GM23338 (cell line): Measurements from ENCODE around the gene TRIB2. TPM values are rescaled to one million over a fixed set of nuclear protein-coding genes. Genes with fewer than 3 reads are reported as not detected.

Experiments used
- ATAC-seq: fragments of 200-7000 bp; cut with Tn5 transposase; 3 replicates; pipeline ENCODE4 v1.9.1; 2020
- DNase-seq: peaks from one replicate; pipeline ENCODE4 v3.0.0-alpha.2; 2015; ENCODE audit warnings: low spot score
- H2AFZ ChIP-seq: fragments of 200-600 bp; sonication (generic); 2 replicates; pipeline ENCODE4 v1.8.0; 2016; ENCODE audit warnings: antibody characterized with exemption, mild to moderate bottlenecking, moderate library complexity
- H3F3A ChIP-seq: fragments of 200-600 bp; sonication (generic); replicated peaks from 2 replicates; pipeline ENCODE4 v1.8.0; 2017; ENCODE audit warnings: antibody characterized with exemption, mixed run types, low read depth
- H3K27ac ChIP-seq: fragments of 200-600 bp; sonication (generic); 2 replicates; pipeline ENCODE4 v1.6.1; 2016; ENCODE audit warnings: low read depth
- H3K27me3 ChIP-seq: fragments of 200-600 bp; sonication (generic); 2 replicates; pipeline ENCODE4 v1.8.0; 2016; ENCODE audit warnings: mild to moderate bottlenecking, mixed run types, moderate library complexity; ENCODE audit not compliant: insufficient read depth
- H3K36me3 ChIP-seq: fragments of 200-600 bp; sonication (generic); 2 replicates; pipeline ENCODE4 v1.8.0; 2016; ENCODE audit warnings: mild to moderate bottlenecking; ENCODE audit not compliant: insufficient read depth
- H3K4me1 ChIP-seq: fragments of 200-600 bp; sonication (generic); 2 replicates; pipeline ENCODE4 v1.8.0; 2016; ENCODE audit warnings: mild to moderate bottlenecking, moderate library complexity; ENCODE audit not compliant: insufficient read depth
- H3K4me2 ChIP-seq: fragments of 200-600 bp; sonication (generic); 2 replicates; pipeline ENCODE4 v1.7.1; 2017; ENCODE audit warnings: mixed run types
- H3K4me3 ChIP-seq: fragments of 200-600 bp; sonication (generic); 2 replicates; pipeline ENCODE4 v1.6.1; 2016; ENCODE audit warnings: mixed run types
- H3K79me2 ChIP-seq: fragments of 200-600 bp; sonication (generic); replicated peaks from 2 replicates; pipeline ENCODE4 v1.8.0; 2017; ENCODE audit warnings: mild to moderate bottlenecking; ENCODE audit not compliant: insufficient read depth
- H3K9me2 ChIP-seq: fragments of 200-600 bp; sonication (generic); 2 replicates; pipeline ENCODE4 v1.8.0; 2017; ENCODE audit not compliant: insufficient read depth
- H4K20me1 ChIP-seq: fragments of 200-600 bp; sonication (generic); replicated peaks from 2 replicates; pipeline ENCODE4 v1.8.0; 2017; ENCODE audit warnings: mild to moderate bottlenecking; ENCODE audit not compliant: insufficient read depth
- H3K27ac Mint-ChIP-seq: 2 replicates; pipeline ENCODE4 v1.8.0; 2020; ENCODE audit warnings: inconsistent platforms, mild to moderate bottlenecking, moderate library complexity, mixed read lengths
- H3K27me3 Mint-ChIP-seq: 3 replicates; pipeline ENCODE4 v1.8.0; 2022; ENCODE audit warnings: low read depth, mild to moderate bottlenecking, moderate library complexity, mixed read lengths, inconsistent platforms; ENCODE audit not compliant: insufficient read depth, poor library complexity
- H3K36me3 Mint-ChIP-seq: 3 replicates; pipeline ENCODE4 v1.8.0; 2021; ENCODE audit warnings: low read depth, mild to moderate bottlenecking, inconsistent platforms, moderate library complexity, mixed read lengths
- H3K4me1 Mint-ChIP-seq: 3 replicates; pipeline ENCODE4 v1.8.0; 2020; ENCODE audit warnings: mild to moderate bottlenecking, inconsistent platforms, mixed read lengths
- H3K4me3 Mint-ChIP-seq: 3 replicates; pipeline ENCODE4 v1.8.0; 2021; ENCODE audit warnings: moderate library complexity, mild to moderate bottlenecking, inconsistent platforms, mixed read lengths
- H3K9me3 Mint-ChIP-seq: 3 replicates; pipeline ENCODE4 v1.8.0; 2020; ENCODE audit warnings: moderate library complexity, mild to moderate bottlenecking, inconsistent platforms, mixed read lengths
- CREB1 ChIP-seq: fragments of 250-450 bp; sonication (Bioruptor Pico); IDR thresholded peaks from 2 replicates; pipeline ENCODE4 v1.5.0; 2020; ENCODE audit warnings: low read depth, mild to moderate bottlenecking, moderate library complexity
- EZH2phosphoT487 ChIP-seq: fragments of 200-600 bp; sonication (generic); IDR thresholded peaks from one replicate; pipeline ENCODE4 v1.8.1; 2018; ENCODE audit warnings: antibody characterized with exemption; ENCODE audit not compliant: unreplicated experiment
- JUNB ChIP-seq: IDR thresholded peaks from one replicate; pipeline ENCODE4 v1.6.1; 2016; ENCODE audit warnings: antibody characterized with exemption; ENCODE audit not compliant: unreplicated experiment
- STAT1 ChIP-seq: IDR thresholded peaks from one replicate; pipeline ENCODE4 v1.6.1; 2016; ENCODE audit warnings: antibody characterized with exemption; ENCODE audit not compliant: unreplicated experiment
- polyA plus RNA-seq: library from polyadenylated mRNA; unstranded; fragments of >200 nt; fragmentation: Nextera tagmentation; extraction: Ambion mirVana; gene quantifications from 2 replicates; pipeline ENCODE4 v1.2.1, GENCODE V29; 2016
- total RNA-seq: library from RNA; depleted of rRNA; stranded (reverse); fragments of >200 nt; shearing (Covaris generic); gene quantifications from 2 replicates; pipeline ENCODE4 v1.2.3, GENCODE V29; 2014
- TF ChIP-seq, protein P1 (sequence below): fragments of 250-450 bp; sonication (Bioruptor Pico); IDR thresholded peaks from 2 replicates; pipeline ENCODE4 v1.5.0; 2020; ENCODE audit warnings: mild to moderate bottlenecking, moderate library complexity
- TF ChIP-seq, protein P2 (sequence below), 2 experiments: fragments of 200-600 bp in 1 of 2; sonication (generic) in 1 of 2; conservative IDR thresholded peaks; 2 replicates each; pipeline versions ENCODE4 v1.5.1 to v1.6.1; 2016 to 2017; ENCODE audit warnings: antibody characterized with exemption in 2 of 2, low read depth in 2 of 2, mild to moderate bottlenecking in 2 of 2, moderate library complexity in 1 of 2

Gene TRIB2
- total and polyA plus RNA-seq, 2 experiments from 2014 or later: 40.3 to 109 TPM

DNA sequence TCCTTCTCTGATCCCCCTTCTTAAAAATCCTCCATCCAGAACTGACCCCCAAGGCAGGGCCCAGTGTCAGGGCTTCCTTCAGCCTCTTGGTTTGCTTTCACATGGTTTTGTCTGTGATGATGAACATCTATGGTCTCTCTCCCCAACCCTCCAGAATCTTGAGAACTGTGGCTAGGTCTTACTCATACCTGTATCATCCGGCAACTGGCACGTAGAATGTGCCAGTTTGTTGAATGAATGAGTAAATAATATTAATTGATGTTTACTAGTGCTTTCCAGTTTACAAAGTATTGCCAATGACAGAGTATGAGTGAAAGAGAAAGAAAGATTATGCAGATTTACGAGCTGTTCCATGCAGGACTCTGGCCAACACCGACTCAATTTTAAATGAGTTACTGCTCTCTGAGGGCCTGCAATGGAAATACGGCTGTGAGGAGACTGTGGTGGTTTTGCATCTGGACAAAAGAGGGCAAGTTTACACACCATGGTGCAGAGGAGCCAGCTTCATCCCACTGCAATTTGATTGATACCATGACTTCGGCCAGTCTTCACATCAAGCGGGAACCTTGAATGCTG lies 29.9 kb upstream of the TRIB2 start:
- Histone ChIP-seq H3K9me2 (peaks cover 4% of the 10 kb centered on the region; the same call in 1 of the 2 replicates), H4K20me1 (no peaks in the 10 kb centered on the region), H3K27me3 (no peaks in the 10 kb centered on the region), H3K27ac (no peak overlapping the region), H3K4me1 (peaks cover 22% of the 10 kb centered on the region; the same call in 1 of the 2 replicates), H3K79me2 (no peaks in the 10 kb centered on the region), H3F3A (no peaks in the 10 kb centered on the region), H3K36me3 (no peaks in the 10 kb centered on the region), H3K4me3 (no peak overlapping the region), H2AFZ (no peak overlapping the region), H3K4me2 (no peak overlapping the region)
- peaks cover 23% of the 10 kb centered on the region for H3K9me3 Mint-ChIP-seq
- H3K36me3 Mint-ChIP-seq: peaks cover 7% of the 10 kb centered on the region; the same call in 2 of the 3 replicates
- peaks cover 26% of the 10 kb centered on the region for H3K4me1 Mint-ChIP-seq
- no peak overlapping the region for H3K4me3 Mint-ChIP-seq
- ATAC-seq (no peak), DNase-seq (no peak)
- H3K27ac Mint-ChIP-seq: no peak overlapping the region
- H3K27me3 Mint-ChIP-seq: peaks cover 2% of the 10 kb centered on the region
- TF ChIP-seq, protein P1, sequence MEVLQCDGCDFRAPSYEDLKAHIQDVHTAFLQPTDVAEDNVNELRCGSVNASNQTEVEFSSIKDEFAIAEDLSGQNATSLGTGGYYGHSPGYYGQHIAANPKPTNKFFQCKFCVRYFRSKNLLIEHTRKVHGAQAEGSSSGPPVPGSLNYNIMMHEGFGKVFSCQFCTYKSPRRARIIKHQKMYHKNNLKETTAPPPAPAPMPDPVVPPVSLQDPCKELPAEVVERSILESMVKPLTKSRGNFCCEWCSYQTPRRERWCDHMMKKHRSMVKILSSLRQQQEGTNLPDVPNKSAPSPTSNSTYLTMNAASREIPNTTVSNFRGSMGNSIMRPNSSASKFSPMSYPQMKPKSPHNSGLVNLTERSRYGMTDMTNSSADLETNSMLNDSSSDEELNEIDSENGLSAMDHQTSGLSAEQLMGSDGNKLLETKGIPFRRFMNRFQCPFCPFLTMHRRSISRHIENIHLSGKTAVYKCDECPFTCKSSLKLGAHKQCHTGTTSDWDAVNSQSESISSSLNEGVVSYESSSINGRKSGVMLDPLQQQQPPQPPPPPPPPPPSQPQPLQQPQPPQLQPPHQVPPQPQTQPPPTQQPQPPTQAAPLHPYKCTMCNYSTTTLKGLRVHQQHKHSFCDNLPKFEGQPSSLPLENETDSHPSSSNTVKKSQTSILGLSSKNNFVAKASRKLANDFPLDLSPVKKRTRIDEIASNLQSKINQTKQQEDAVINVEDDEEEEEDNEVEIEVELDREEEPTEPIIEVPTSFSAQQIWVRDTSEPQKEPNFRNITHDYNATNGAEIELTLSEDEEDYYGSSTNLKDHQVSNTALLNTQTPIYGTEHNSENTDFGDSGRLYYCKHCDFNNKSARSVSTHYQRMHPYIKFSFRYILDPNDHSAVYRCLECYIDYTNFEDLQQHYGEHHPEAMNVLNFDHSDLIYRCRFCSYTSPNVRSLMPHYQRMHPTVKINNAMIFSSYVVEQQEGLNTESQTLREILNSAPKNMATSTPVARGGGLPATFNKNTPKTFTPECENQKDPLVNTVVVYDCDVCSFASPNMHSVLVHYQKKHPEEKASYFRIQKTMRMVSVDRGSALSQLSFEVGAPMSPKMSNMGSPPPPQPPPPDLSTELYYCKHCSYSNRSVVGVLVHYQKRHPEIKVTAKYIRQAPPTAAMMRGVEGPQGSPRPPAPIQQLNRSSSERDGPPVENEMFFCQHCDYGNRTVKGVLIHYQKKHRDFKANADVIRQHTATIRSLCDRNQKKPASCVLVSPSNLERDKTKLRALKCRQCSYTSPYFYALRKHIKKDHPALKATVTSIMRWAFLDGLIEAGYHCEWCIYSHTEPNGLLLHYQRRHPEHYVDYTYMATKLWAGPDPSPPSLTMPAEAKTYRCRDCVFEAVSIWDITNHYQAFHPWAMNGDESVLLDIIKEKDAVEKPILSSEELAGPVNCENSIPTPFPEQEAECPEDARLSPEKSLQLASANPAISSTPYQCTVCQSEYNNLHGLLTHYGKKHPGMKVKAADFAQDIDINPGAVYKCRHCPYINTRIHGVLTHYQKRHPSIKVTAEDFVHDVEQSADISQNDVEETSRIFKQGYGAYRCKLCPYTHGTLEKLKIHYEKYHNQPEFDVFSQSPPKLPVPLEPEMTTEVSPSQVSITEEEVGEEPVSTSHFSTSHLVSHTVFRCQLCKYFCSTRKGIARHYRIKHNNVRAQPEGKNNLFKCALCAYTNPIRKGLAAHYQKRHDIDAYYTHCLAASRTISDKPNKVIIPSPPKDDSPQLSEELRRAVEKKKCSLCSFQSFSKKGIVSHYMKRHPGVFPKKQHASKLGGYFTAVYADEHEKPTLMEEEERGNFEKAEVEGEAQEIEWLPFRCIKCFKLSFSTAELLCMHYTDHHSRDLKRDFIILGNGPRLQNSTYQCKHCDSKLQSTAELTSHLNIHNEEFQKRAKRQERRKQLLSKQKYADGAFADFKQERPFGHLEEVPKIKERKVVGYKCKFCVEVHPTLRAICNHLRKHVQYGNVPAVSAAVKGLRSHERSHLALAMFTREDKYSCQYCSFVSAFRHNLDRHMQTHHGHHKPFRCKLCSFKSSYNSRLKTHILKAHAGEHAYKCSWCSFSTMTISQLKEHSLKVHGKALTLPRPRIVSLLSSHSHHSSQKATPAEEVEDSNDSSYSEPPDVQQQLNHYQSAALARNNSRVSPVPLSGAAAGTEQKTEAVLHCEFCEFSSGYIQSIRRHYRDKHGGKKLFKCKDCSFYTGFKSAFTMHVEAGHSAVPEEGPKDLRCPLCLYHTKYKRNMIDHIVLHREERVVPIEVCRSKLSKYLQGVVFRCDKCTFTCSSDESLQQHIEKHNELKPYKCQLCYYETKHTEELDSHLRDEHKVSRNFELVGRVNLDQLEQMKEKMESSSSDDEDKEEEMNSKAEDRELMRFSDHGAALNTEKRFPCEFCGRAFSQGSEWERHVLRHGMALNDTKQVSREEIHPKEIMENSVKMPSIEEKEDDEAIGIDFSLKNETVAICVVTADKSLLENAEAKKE (CRISPR knock-in tag): no peak
- TF ChIP-seq JUNB (no peak), EZH2phosphoT487 (no peak)

DNA sequence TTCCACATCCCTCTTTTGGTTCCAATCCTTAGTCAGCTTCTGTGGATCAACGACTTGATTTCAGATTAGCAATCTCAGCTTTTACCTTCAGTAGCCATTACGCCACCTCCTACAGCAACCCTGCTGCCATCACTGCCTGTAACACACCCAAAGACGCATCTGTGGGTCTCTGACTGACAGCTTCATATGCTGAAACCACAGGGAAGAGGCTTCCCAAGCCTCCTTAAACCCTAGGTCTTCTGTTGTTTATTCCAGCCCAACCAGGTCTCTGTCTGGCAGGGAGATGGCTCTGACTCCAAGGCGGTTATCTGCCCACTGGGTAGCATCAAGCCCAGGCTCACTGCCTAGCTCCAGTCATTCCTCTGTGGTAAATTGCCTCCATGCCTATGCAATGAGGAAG lies 28.6 kb upstream of the TRIB2 start:
- no peaks in the 10 kb centered on the region for H4K20me1 ChIP-seq
- H3K27me3 ChIP-seq: no peaks in the 10 kb centered on the region
- no peaks in the 10 kb centered on the region for H3K79me2 ChIP-seq
- peaks cover 15% of the 10 kb centered on the region for H3K36me3 Mint-ChIP-seq
- DNase-seq: no peak
- peaks cover 4% of the 10 kb centered on the region for H3K27me3 Mint-ChIP-seq
- H3K4me3 ChIP-seq: no peak overlapping the region
- no peak for ATAC-seq
- no peaks in the 10 kb centered on the region for H3F3A ChIP-seq
- no peak overlapping the region for H3K27ac ChIP-seq
- no peak overlapping the region for H3K4me2 ChIP-seq
- H3K9me3 Mint-ChIP-seq: peaks cover 35% of the 10 kb centered on the region
- no peak overlapping the region for H3K27ac Mint-ChIP-seq
- H3K4me1 Mint-ChIP-seq: peaks cover 23% of the 10 kb centered on the region
- H3K36me3 ChIP-seq: no peaks in the 10 kb centered on the region
- H3K4me1 ChIP-seq: peaks cover 22% of the 10 kb centered on the region; the same call in 1 of the 2 replicates
- H3K4me3 Mint-ChIP-seq: no peak overlapping the region
- H2AFZ ChIP-seq: no peak overlapping the region
- H3K9me2 ChIP-seq: peaks cover 4% of the 10 kb centered on the region; the same call in 1 of the 2 replicates
- TF ChIP-seq CREB1 (CRISPR knock-in tag) (no peak), STAT1 (no peak), JUNB (no peak)
- TF ChIP-seq, protein P2, sequence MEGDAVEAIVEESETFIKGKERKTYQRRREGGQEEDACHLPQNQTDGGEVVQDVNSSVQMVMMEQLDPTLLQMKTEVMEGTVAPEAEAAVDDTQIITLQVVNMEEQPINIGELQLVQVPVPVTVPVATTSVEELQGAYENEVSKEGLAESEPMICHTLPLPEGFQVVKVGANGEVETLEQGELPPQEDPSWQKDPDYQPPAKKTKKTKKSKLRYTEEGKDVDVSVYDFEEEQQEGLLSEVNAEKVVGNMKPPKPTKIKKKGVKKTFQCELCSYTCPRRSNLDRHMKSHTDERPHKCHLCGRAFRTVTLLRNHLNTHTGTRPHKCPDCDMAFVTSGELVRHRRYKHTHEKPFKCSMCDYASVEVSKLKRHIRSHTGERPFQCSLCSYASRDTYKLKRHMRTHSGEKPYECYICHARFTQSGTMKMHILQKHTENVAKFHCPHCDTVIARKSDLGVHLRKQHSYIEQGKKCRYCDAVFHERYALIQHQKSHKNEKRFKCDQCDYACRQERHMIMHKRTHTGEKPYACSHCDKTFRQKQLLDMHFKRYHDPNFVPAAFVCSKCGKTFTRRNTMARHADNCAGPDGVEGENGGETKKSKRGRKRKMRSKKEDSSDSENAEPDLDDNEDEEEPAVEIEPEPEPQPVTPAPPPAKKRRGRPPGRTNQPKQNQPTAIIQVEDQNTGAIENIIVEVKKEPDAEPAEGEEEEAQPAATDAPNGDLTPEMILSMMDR (conservative IDR thresholded peaks at IDR 0.05; ENCODE audit: low read depth in 2 of 2): no peak
